NCI-H2029 (cell line): Measurements from ENCODE around the gene ARMC8.

Experiments used
- DNase-seq: peaks from one replicate; lab custom pipeline; 2025; lab: John Stamatoyannopoulos, UW

Gene ARMC8

DNA sequence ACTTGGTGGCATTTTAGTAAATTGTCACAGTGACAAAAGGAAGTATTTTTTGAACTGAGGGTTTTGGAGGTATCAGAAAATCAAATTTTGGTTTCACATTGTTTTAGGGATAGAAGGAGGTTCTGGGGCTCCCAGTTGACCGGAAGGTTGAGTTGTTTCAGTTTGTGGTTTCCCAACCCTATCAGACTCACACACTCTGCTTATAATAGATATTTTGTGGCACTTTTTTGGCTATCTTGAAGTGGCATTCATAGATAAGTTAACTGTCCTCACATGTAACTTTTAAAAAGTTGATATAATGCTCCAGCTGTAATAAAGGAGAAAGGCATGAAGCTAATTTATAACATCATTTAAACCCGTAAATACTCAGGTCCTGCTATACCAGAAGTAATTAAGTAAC, 12.8 kb downstream of the ARMC8 start:
- DNase-seq = no peak

DNA sequence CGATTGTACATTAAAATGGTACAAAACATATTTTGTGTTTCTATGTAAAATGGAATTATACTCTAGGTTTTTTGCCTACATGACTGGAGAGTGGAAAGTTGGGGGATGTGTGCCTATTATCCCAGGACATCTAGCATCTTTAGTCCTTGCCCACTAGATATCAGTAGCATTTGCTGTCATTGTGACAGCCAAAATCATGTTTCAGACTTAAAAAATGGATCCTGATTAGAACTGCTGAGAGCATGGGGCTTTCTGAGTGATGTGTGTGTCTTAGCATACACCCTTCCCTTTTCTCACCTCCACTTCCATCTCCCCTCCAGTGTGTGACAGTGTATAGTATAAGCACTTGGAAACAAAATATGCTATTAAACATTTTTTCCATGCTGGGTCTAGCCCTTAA, 13.3 kb downstream of the ARMC8 start:
- DNase-seq = no peak

DNA sequence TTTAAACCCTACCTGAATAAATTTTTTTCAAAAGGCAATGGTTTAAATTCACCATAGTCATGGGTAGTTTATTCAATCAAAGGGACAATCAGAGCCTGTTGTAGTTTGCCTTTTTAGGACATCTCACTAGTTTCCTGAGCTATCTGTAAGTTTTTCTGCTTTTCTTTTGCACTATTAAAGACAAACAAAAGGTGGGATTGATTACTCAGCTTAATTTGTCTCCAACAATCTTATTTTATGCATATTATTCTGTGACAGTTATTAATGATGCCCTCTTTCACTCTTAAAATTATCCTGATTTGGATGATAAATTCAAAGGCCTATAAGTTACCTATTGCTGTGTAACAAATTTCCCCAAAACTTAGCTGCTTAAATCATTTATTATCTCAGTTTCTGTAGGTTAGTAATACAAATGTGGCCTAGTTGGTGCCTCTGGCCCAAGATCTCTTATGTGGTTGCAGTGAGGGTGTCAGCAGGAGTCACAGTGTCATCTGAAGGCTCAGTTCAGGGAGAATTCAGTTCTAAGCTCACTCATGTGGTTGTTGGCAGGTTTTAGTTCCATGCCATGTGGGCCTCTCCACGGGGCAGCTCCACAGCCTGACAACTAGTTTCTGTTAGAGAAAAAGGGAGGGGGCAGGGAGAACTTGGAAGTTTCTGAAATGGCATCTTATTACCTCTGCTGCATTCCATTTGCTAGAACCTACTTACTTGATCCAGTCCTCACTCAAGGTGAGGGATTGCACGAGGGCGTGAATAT, 16.0 kb downstream of the ARMC8 start:
- DNase-seq = no peak

DNA sequence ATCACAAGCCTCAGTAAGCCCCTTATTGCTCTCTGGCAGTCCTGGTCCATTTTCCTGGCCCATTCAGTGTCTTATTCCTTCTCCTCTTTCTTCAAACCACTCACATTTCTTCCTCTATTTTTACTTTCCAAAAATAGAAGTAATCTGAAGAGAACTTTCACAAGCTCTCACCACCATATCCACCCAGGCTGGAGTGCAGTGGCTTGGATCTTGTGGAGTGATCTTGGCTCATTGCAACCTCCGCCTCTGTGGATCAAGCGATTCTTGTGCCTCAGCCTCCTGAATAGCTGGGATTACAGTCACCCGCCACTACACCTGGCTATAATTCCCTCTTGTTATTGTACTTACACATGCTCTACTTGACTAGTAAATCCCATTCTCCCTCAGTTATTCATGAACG, 16.8 kb downstream of the ARMC8 start:
- DNase-seq = no peak

DNA sequence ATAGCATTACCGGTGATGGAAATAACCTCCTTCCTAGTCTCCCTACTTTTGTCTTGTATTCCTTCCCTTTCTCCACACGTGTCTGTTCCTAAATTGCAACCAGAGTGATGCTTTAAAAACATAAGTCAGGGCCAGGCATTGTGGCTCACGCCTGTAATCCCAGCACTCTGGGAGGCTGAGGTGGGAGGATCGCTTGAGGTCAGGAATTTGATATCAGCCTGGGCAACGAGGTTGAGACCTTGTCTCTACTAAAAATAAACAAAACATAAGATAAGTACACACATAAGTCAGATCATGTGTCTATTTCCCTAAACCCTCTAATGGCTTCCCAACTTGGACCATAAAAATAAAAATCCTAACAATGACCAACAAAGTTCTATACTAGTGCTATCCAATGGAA, 18.4 kb downstream of the ARMC8 start:
- DNase-seq = no peak

DNA sequence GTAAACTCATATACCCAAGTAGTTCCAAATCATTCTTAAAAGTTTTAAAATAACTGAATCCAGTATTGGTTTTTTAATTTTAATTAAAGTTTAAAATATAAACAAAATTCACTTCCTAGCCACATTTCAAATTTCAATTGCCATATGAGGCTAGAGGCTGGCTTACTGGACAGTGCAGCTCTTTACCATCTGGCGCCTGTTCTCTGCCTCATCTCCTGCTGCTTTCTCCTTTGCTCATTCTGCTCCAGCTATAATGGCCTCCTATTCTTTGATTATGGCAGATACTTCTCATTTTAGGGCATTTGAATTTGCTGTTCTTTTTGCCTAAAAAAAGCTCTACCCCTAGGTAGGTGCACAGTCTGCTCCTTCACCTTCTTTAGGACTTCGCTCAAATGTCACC, 19.1 kb downstream of the ARMC8 start:
- DNase-seq = no peak

DNA sequence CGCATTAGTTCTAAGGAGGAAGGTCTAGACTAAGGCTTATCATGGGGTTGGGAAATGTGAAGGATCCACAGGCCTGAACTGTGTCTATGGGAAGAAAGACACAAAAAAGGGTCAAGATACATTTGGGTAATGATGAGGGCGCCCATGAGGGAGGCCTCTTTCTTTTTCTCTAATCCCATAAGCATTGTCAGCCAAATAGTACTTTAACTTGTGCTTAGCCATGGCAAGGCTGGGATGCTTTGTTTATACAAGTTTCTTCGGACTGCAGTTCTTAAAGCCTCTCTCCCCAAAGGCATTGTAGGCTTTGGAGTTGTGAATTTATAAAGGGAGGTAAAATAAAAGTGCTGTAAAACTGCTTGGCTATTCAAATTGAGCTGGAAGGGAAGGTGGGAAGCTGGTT, 23.4 kb downstream of the ARMC8 start:
- DNase-seq = no peak

DNA sequence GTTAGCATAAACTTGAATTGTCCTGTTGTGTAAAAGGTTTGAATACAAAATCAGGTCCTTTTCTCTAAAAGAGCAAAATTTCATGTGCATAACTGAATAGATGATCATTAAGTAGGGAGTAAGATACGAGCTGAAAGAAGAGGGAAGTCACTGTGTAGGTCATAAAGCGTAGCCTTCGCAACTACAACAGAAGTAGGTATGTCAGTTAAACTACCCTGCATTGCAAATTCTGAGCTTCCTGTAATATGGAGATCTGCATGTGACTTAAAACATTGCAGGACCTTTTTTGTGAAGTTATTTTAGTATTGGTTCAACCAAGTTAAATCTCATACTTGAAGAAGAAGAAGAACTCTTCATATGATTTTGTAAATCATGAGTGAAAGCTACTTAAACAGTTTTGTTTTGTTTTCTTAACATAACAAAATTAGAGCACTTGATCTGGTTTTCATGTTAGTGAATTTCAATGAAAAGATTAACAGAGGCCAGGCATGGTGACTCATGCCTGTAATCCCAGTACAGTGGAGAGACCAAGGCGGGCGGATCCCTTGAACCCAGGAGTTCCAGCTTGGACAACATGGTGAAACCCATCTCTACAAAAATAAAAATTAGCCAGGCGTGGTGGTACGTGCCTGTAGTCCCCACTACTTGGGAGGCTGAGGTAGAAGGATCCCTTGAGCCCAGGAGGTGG, 26.4 kb downstream of the ARMC8 start:
- DNase-seq = no peak

DNA sequence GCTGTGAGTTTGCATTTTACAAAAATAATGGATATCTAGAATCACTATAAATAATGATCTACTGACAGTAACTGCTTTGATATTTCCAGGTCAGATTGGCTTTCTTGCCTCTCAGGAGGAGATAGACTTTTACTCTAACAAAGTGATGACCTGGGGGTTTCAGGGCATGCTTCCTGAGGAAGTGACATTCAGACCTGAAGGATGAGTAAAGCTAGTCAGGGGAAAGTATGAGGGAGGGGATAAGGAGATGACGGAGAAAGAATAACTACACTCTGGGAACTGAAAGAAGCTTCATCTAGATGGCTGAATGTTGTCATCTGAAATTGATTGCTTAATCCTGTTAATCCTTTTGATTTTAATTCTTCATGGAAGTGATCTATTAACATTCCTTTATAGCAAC, 32.2 kb downstream of the ARMC8 start:
- DNase-seq = no peak

DNA sequence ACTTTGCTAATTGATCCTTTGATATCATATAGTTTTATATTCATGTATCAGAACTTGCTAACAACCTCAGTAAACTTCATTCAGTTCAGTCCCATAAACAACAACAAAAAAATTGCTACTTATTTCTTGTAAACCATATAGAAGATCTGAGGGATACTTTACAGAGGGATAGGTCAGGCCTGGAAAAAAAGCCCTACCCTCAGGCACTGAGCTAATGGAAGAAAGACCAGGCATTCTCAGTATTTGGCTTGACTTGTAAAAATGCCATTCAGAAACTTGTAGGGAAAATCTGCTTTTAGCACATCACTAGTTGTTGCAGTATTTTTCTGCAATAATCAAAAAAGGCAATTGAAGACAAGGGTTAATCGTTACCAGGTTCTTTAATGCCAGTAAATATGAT, 33.1 kb downstream of the ARMC8 start:
- no peak for DNase-seq

DNA sequence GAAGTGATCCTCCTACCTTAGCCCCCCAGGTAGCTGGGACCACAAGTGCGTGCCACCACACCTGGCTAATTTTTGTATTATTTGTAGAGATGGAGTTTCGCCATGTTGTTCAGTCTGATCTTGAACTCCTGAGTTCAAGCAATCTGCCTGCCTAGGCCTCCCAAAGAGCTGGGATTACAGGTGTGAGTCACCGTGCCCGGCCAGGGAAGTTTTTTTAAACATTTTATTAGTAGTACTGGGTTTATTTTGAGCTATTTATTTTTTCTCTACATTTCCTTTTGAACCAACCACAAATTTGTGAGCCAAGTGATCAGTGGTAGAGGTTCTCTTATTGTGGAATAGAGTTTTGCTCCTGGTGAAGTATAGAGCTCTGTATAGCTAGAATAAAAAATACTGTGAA, 33.7 kb downstream of the ARMC8 start:
- DNase-seq = no peak

DNA sequence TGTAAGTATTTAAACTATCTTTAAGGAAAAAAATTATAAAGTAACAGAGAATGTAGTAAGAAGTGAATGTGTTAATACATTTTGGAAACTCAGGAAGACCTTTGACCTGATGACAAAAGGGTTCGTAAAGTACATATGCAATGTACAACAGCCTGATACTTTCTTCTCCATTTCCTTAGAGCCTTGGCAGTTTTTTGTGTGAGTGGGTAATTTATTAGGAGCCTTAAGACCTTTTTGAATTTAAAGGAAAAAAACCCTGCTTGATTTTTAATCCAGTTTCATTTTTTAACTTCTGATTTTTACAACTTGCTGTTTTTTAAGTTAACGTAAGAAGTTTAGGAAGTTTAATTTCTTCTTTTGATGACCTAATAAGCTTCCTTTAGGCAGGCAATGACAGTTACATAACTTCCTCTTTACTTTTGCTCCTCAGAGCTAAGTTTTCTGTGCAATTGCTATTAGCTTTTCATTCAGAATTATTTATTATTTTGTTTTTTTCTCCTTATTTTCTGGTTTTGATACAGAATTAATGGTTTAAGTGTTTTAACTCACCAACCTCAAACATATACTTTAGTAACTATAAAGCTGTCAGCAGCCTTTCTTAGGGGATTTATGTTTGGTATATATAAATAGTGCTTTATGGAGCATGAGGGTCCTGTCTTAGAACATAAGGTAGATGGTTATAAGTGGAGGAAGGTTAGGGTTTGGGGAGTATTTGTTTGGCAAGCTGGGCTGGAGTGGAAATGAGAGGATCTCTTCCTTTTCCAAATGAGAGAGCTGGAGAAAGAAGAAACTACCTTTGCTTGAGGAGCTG, 35.2 kb downstream of the ARMC8 start:
- DNase-seq = no peak

DNA sequence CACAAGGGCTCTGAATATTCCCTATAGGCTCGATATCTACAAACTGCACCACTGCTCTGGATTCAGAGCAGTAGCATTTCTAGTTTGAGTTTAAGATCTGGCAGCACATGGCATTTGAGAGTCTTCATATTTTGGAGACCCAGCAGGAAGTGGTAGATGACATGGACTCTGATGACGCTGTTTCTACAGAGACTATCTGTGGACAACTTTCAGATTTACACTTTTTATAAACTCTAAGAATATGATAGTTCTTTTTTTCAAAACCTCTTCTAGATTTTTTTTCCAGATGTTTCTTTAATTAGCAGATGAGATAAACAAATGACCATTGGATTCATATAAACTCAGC, 35.8 kb downstream of the ARMC8 start:
- DNase-seq = no peak

DNA sequence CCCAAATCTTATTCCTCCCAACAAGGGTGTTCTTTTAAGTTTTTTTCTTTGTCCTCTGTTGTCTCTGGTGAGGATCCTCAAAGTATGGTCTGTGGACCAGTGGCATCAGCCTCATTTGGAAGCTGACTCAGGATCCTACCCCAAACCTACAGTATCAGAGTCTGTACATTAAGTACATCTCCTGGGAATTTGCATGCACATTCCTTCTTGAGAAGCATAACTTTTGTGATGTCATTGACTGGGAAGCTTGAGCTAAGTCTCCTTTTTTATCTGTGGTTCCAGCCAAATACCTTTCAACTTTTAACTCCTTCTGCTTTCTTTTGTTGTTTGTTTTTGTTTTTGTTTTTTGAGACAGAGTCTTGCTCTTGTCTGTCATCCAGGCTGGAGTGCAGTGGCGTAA, 40.5 kb downstream of the ARMC8 start:
- DNase-seq = no peak

DNA sequence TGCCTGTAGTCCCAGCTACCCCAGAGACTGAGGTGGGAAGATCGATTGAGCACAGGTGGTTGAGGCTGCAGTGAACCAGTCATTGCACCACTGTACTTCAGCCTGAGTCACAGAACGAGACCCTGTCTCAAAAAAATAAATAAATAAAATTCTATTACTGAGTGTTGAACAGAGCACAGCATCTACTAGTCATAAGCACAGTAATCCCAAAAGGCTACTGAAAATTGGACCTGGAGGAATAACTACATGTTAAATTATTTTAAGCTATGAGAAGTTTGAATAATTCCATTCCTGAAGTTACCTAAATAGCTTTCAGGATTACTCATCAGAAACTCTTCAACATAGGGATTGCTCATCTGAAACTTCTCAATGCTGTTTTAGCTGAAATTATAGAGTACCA, 43.4 kb downstream of the ARMC8 start:
- DNase-seq = no peak

DNA sequence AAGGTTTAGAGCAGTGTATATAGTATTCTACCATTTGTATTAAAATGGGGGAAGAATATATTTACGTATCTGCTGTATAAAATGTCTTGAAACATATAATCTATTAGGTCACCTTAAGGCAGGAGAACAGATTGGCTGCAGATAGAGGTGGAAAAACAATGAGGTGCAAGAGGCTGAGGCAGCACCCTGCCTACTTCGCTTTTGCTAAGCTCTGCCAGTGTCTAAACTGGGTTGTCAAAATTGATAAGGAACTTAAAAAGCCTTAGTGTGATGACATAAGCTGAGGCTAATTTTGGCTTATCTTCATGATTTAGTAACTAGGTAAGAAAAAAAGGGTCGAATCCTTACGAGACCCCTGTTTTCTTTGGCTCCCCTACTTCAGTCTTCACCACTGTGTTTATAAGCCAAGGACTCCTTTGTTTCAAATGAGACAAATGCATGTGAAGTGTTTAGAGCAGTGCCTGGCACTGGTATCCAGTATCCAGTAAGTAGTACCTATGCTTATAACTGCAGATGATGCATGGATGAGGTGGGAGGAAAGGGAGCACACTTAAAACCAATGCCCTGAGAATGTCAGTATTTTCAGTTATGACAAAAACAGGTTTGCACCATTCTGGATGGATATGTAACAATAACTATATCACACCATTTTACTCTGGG, 45.7 kb downstream of the ARMC8 start:
- DNase-seq = no peak

DNA sequence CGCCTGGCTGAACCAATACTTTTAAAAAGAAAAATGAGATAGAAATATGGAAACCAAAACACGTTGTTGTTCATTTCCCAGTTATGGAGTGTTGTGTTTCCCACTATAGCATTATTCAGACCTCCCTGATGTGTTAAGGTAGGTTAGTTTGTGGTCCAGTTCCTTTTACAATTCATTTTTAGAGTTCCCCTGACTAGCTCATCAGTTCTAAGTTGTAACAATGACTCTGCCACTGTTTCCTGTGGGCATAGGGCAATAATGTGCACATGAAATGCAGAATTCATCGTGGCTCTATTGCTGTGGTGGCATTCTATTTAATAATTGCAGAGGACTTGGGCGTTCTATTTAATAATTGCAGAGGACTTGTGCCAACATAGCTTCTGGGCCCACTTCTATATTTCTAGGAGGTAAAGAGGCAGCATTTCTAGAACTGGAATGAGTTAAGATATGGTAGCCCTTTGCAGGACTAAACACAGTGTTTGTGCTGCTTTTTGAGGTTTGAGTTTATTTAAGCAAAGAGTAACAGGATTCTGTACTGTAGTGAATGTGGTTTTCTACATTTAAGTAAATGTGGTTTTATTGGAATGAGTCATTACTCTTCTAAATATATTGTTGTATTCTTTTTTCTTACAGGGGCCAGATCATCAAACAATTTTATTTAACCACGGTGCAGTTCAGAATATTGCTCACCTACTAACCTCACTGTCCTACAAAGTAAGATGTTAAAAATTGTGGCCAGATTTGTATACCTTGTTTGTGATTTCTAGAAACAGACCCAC, 47.5 kb downstream of the ARMC8 start:
- DNase-seq = no peak

DNA sequence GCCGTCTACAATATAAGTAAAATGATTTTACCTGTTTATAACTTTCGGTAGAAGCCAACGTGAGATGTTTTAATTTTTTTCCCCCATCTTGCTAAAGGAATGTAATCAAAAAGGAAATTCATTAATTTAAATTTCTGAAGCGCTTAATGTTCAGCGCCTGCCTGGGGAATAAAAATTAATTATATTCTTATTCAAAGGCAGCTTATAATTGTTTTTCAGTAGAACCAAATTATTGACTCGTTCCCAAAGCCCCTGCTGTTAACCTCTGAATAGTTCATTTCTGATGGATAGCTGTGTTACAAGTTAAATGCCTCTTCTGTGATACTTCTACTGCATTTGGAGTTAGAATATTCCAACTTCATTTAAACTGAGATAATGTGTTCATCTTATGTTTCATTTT, 51.6 kb downstream of the ARMC8 start:
- DNase-seq = no peak

DNA sequence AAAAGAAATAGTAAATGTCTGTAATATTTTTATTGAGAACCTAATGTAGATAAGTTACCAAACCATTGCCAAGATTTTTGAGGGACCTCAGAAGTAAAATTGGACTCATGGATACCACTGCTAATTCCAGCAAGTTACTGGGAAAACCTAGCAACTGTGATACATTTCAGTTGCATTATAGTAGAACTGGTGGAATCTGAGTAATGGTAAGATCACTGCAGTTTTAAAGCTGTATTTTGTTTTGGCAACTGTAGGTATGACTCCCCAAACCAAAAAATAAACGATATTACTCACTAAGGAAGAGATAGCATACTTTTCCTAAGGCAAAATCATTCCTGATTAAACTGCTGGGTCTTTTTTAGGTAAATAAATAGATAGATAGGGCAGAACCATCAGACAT, 54.0 kb downstream of the ARMC8 start:
- DNase-seq = no peak

DNA sequence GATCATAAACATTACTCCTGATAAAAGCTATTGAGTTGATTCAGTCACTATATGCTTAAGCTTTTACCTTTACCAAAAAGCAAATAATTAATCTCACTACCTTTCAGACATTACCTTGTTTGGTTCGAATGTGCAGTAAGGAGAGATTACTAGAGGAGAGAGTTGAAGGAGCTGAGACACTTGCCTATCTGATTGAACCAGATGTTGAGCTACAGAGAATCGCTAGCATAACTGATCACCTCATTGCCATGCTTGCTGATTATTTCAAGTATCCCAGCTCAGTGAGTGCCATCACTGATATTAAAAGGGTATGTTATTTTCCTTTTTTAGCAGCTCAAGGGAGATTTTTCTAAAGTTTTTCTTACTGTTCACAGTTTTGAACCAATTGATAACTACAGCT, 54.6 kb downstream of the ARMC8 start:
- DNase-seq = no peak

DNA sequence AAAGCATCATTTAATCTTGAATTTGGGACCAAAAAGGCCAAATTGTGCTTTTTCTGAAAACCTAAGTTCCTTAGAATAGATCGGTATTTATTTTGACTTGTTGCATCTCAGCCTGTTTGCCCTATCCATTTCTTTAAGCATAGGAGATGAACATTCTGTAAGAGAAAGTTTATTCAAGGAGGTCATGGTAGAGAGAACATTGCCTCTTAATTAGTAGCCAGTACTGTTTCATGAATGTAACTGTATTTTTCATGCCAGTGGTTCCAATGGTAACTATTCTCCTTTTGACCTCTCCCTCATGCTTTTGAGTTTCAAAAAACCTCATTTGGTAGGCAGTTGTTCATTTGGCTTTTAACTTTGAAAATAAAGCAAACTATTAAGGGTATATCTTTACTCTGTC, 55.4 kb downstream of the ARMC8 start:
- DNase-seq = no peak

DNA sequence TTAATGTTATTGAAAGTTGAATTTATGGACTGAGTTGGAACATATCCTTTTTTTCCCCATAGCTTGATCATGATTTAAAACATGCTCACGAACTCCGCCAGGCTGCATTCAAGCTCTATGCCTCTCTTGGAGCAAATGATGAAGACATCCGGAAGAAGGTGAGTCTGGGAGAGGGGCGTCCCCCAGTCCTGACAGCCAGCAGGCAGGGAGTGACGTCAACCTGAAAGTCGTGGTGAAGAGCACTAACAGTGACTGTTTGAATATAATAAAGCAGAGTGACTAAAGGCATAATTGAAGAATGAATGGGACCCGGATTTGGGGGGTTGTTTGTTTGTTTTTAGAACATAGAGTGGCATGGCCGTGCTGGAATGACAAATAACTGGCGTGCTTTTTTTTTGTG, 57.9 kb downstream of the ARMC8 start:
- DNase-seq = no peak
